ENCODE measurements around the gene PSMA7. TPM values are rescaled to one million over a fixed set of nuclear protein-coding genes. Genes with fewer than 3 reads are reported as not detected.

The PSMA7 gene
- total RNA-seq, 1 donor from 2014 or later = 201 TPM

GRCh38 chr20:62146019-62146755, 3.0 kb upstream of the PSMA7 start:
- H3K9me3 Mint-ChIP-seq = no peaks in the 10 kb centered on the region
- H3K4me3 Mint-ChIP-seq = peak overlapping the region; percentile 74
- no peak for DNase-seq (ENCODE audit: low spot score in 2 of 2, unreplicated experiment in 2 of 2)
- no peaks in the 10 kb centered on the region for H3K27me3 Mint-ChIP-seq (ENCODE audit: low read depth)
- H3K27ac Mint-ChIP-seq = no peak overlapping the region
- no peak for TF ChIP-seq CTCF (IDR thresholded peaks at IDR 0.05; ENCODE audit: unreplicated experiment)
- peaks cover 48% of the 10 kb centered on the region for H3K4me1 Mint-ChIP-seq
- H3K36me3 Mint-ChIP-seq = no peaks in the 10 kb centered on the region

- H3K27me3 Mint-ChIP-seq (ENCODE audit: low read depth) = no peaks in the 10 kb centered on the region
- H3K9me3 Mint-ChIP-seq = no peaks in the 10 kb centered on the region
Observed at GRCh38 chr20:62145688-62146018, 2.5 kb upstream of the PSMA7 start.

GRCh38 chr20:62143957-62144825, 997 bp upstream of the PSMA7 start:
- H3K27me3 Mint-ChIP-seq (ENCODE audit: low read depth) = no peaks in the 10 kb centered on the region
- peak in 1 of 2 experiments; percentile 59 for DNase-seq (ENCODE audit: low spot score in 2 of 2, unreplicated experiment in 2 of 2)
- peaks cover 7% of the 10 kb centered on the region for H3K36me3 Mint-ChIP-seq
- no peak for TF ChIP-seq CTCF (IDR thresholded peaks at IDR 0.05; ENCODE audit: unreplicated experiment)
- H3K4me3 Mint-ChIP-seq = peak overlapping the region; percentile 74
- H3K27ac Mint-ChIP-seq = peak overlapping the region; percentile 93
- peaks cover 44% of the 10 kb centered on the region for H3K4me1 Mint-ChIP-seq
- H3K9me3 Mint-ChIP-seq = no peaks in the 10 kb centered on the region

More at GRCh38 chr20:62145688-62146018, 2.5 kb upstream of the PSMA7 start:
- no peak for DNase-seq (ENCODE audit: low spot score in 2 of 2, unreplicated experiment in 2 of 2)
- Mint-ChIP-seq H3K4me1 (peaks cover 52% of the 10 kb centered on the region), H3K4me3 (peak overlapping the region; percentile 74), H3K27ac (no peak overlapping the region), H3K36me3 (peaks cover 2% of the 10 kb centered on the region)
- no peak for TF ChIP-seq CTCF (IDR thresholded peaks at IDR 0.05; ENCODE audit: unreplicated experiment)

GRCh38 chr20:62142252-62143080, 728 bp downstream of the PSMA7 start:
- Mint-ChIP-seq H3K27ac (peak overlapping the region; percentile 95), H3K9me3 (no peaks in the 10 kb centered on the region), H3K4me1 (peaks cover 41% of the 10 kb centered on the region), H3K27me3 (ENCODE audit: low read depth) (no peaks in the 10 kb centered on the region), H3K4me3 (peak overlapping the region; percentile 88), H3K36me3 (peaks cover 20% of the 10 kb centered on the region)
- no peak for TF ChIP-seq CTCF (IDR thresholded peaks at IDR 0.05; ENCODE audit: unreplicated experiment)
- peak in 1 of 2 experiments; percentile 65 for DNase-seq (ENCODE audit: low spot score in 2 of 2, unreplicated experiment in 2 of 2)

All from mesothelial cell of epicardium (in vitro differentiated cells).